NCI-H128 (cell line): Measurements from ENCODE around the gene ANKK1.

ENCODE experiments used
- DNase-seq: peaks from one replicate; lab custom pipeline; 2025; ENCODE audit not compliant: unreplicated experiment; lab: John Stamatoyannopoulos, UW

The ANKK1 gene

DNA sequence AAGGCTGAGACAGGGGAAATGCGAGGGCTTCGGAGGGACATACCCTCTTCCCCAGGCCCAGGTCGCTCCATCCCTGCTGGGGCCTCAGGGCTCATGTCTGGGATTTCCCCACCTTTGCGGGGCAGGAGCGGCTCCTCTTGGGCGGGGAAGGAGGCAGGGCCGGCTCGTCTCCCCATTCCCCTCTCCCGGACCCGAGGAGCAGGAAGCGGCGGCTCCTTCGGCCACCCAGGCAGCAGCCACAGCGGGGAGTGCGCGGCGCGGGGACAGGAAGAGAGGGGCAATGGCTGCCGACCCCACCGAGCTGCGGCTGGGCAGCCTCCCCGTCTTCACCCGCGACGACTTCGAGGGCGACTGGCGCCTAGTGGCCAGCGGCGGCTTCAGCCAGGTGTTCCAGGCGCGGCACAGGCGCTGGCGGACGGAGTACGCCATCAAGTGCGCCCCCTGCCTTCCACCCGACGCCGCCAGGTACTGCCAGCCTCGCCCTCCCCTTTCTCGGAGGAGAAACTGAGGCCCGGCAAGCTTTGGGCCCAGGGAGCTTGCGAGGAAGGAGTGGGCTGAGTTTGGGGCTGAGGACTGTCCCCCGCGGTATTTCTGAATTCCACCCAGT is at the start of gene ANKK1:
ANKK1 (plus strand) TSS at position 175 of the 607 bp plus-strand sequence; CDS start at position 281, 106 bp downstream.
- no peak for DNase-seq

DNA sequence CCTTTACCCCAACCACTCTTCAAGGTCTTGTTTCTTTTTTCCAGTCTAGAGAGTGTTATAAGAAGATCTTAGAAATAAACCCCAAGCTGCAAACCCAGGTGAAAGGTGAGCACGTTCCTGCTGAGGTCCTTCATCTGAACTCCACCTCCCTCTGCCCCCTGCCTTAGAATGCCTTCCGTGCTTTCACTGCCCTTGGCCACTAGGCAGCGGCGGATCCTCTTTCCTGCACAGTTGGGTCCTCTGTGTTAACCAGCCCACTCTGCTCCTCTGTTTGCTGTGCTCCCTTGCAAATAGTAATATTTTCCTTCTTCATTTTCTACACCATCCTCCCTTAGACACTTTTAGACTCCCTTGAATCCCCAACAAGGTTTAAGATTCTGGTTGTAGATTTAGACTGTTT is 48.8 kb upstream of the ANKK1 start:
- no peak for DNase-seq

- no peak for DNase-seq
Observed at GRCh38 chr11:113339929-113340589, 47.5 kb upstream of the ANKK1 start.

GRCh38 chr11:113341388-113342165 is 46.0 kb upstream of the ANKK1 start:
- no peak for DNase-seq

GRCh38 chr11:113345978-113346377 is 41.6 kb upstream of the ANKK1 start:
- no peak for DNase-seq

DNA sequence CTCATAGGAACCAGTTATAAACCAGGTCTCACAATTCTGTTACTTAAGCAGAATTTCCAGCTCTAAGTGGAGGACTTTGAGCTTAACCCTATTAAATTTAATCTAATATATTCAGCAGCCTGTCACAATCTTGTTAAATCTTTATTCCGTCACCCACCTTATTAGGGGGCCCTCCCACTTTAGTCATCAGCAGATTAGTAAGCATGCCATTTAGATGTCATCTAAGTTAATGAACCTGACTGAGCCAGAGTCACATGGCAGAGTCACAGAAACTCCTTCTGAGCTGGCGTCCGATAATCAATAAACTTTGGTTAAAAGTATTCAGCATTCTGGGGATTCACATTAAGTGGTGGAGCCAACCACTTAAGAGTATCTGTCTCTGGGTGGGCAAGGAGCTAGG is 38.1 kb upstream of the ANKK1 start:
- DNase-seq, result no peak

DNA sequence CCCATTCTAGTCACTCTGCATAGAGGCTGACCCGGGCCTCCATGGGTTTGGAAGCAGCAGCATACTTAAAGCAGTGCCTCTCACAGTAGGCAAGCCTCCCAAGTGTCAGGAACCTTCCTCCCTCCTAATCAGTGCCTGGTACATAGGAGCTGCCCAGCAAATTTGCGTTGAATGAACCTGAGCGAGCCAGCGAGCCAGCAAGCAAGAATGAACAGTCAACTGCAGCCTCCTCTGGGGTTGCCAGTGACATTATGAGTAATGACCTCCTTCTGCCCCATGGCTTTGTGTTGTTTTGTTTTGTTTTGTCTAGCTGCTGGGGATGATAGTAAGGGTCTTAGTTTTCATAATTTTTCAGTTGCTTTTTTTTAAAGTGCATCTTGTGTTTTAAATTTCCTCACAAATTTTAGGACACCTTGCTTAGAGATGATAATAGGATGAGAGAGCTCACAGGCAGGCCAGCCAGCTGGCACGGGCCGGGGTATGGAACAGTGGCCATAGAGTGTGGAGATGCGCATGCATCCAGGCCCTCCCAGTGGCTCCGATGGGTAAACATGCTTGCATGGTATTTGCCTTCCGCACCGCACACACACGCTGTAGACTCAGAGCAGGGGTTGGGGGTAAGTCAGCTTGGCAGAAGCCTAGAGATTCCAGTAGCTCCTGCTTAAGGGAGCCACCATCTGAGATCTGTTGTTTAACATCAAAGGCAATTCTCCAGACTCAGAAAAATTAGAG is 37.1 kb upstream of the ANKK1 start:
- DNase-seq, result no peak

GRCh38 chr11:113351068-113351450 is 36.5 kb upstream of the ANKK1 start:
- DNase-seq, result no peak

- no peak for DNase-seq
Observed at GRCh38 chr11:113351480-113351879, 36.1 kb upstream of the ANKK1 start.

GRCh38 chr11:113356203-113356602 is 31.4 kb upstream of the ANKK1 start:
- no peak for DNase-seq

DNA sequence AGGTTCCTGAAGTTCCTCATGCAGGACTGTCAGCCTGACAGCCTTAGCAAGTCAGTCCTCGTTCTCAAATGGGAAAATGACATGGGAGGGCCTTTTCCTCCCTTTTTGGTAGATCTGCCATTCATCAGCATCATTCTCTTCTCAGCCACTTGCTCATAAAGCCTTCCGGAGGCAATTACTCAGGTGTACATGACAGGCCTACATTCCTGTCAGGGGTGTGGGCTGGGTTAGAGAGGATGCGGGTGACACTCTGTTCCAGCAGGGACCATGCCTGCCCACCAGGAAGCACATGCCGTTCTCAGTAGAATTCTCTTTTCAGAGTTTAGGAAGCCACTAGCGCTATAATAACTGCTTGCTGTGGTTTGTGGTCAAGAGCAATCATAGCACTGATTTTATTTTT is 24.2 kb upstream of the ANKK1 start:
- DNase-seq, result no peak

DNA sequence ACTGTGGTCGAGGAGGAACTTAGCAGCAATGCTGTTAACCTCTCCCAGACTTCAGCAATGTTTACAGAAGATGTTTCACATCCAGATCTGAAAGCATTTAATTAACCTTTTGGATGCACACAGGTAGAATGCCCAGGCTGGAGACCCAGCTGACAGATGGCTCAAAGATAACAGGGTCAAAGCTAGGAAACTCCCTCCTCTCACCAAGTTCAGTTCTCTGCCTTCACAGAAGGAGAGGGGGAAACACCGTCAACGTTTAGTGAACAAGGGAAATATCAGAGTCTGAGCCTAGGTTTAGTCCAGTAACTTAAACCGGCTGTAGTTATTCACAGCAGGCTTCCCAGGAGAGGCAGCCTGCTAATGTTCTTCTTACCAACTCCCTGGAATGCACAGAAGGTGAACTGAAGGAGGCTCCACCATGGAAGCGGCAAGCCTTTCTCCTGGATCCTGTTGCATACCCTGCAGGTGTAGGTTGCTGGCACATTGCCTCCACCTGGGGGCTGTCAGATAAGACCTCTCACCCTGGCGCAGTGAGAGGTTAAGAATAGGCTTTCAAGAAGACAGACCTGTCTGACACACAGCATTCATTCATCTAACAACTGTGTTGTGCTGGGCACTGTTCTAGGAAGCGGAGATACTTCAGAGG is 23.5 kb upstream of the ANKK1 start:
- DNase-seq, result no peak

DNA sequence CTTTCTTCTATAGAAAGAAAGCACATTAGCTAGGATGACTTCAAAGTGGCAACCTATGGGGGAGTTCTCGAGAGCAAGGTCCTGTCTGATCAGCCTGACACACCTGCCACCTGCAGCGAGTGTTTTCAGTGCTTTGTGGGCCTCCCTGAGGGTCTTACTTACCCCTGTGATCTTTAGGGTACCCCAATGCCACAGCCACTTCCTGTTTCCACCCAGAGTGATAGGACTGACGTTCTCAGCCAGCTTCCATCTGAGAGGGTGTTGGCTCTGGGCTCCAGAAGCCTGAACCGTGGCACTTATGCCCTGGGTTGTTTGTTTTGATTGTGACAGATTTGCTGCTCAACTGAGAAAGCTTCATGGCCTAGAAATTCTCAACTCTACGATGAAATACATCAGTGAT is 21.7 kb upstream of the ANKK1 start:
- DNase-seq, result no peak

- DNase-seq, result no peak
Observed at GRCh38 chr11:113369411-113369810, 18.2 kb upstream of the ANKK1 start.

GRCh38 chr11:113370634-113371033 is 16.9 kb upstream of the ANKK1 start:
- DNase-seq, result no peak

GRCh38 chr11:113372309-113372708 is 15.3 kb upstream of the ANKK1 start:
- DNase-seq, result no peak

- no peak for DNase-seq
Observed at GRCh38 chr11:113373306-113373705, 14.3 kb upstream of the ANKK1 start.

- DNase-seq, result no peak
Observed at GRCh38 chr11:113373981-113374560, 13.5 kb upstream of the ANKK1 start.

- no peak for DNase-seq
Observed at GRCh38 chr11:113375402-113375801, 12.2 kb upstream of the ANKK1 start.

- DNase-seq, result no peak
Observed at GRCh38 chr11:113376156-113376555, 11.4 kb upstream of the ANKK1 start.
